ENCODE measurements around the gene CAPN9. TPM values are rescaled to one million over a fixed set of nuclear protein-coding genes. Genes with fewer than 3 reads are reported as not detected.

CAPN9 gene
- total RNA-seq, 2 experiments from 2014 or later, result not detected

GRCh38 chr1:230753191-230753585, 6.0 kb downstream of the CAPN9 start:
- DNase-seq (no peak), ATAC-seq (no peak)
- ChIA-PET CTCF (interaction anchor here (1.2 kb wide), 1 partner anchor 110 kb away, joined by 4 read pairs; no protein-coding TSS in a partner anchor), POLR2A (interaction anchor here (1.5 kb wide), 1 partner anchor 226 kb away, joined by 3 read pairs; the partner anchor contains the start of genes ARV1 and TTC13)
- Mint-ChIP-seq H3K27me3 (no peaks in the 10 kb centered on the region), H3K4me3 (peak overlapping the region; percentile 67), H3K27ac (no peak overlapping the region), H3K4me1 (ENCODE audit: low read depth) (peaks cover 11% of the 10 kb centered on the region), H3K36me3 (ENCODE audit: low read depth) (no peaks in the 10 kb centered on the region), H3K9me3 (no peaks in the 10 kb centered on the region)
- TF ChIP-seq, protein P1, sequence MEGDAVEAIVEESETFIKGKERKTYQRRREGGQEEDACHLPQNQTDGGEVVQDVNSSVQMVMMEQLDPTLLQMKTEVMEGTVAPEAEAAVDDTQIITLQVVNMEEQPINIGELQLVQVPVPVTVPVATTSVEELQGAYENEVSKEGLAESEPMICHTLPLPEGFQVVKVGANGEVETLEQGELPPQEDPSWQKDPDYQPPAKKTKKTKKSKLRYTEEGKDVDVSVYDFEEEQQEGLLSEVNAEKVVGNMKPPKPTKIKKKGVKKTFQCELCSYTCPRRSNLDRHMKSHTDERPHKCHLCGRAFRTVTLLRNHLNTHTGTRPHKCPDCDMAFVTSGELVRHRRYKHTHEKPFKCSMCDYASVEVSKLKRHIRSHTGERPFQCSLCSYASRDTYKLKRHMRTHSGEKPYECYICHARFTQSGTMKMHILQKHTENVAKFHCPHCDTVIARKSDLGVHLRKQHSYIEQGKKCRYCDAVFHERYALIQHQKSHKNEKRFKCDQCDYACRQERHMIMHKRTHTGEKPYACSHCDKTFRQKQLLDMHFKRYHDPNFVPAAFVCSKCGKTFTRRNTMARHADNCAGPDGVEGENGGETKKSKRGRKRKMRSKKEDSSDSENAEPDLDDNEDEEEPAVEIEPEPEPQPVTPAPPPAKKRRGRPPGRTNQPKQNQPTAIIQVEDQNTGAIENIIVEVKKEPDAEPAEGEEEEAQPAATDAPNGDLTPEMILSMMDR (IDR thresholded peaks at IDR 0.05), result no peak
- intact Hi-C loops (cut with micrococcal nuclease), result no loop called here

GRCh38 chr1:230753586-230754251, 6.5 kb downstream of the CAPN9 start:
- no peaks in the 10 kb centered on the region for H3K9me3 Mint-ChIP-seq
- ChIA-PET POLR2A (no interaction called here), CTCF (interaction anchor here (1.2 kb wide), 1 partner anchor 111 kb away, joined by 4 read pairs; no protein-coding TSS in a partner anchor)
- TF ChIP-seq, protein P1 (IDR thresholded peaks at IDR 0.05), result no peak
- no peak overlapping the region for H3K27ac Mint-ChIP-seq
- H3K36me3 Mint-ChIP-seq (ENCODE audit: low read depth), result no peaks in the 10 kb centered on the region
- intact Hi-C loops (cut with micrococcal nuclease), result no loop called here
- H3K4me3 Mint-ChIP-seq, result peak overlapping the region; percentile 67
- H3K27me3 Mint-ChIP-seq, result no peaks in the 10 kb centered on the region
- DNase-seq, result peak; percentile 72
- peaks cover 11% of the 10 kb centered on the region for H3K4me1 Mint-ChIP-seq (ENCODE audit: low read depth)
- peak; percentile 97 for ATAC-seq

DNA sequence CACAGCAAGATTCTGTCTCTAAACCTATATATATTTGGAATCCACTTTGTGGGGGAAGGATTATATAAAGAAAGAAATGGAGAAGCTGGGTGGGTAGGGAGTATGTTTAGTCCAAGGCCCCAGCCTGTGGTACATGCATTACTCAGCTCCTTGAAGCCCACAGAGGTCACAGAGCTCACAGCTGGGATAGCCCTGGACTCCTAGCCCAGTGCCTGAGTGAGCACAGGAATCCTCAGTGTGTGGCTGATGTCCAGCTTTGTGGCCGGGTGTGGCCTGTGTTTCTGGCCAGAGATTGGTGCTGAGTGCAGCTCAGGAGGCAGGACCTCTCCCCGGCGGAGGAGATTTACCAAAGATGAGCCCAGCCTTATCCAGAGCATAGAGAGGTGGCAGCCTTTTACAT, 7.6 kb downstream of the CAPN9 start:
- Mint-ChIP-seq H3K4me3 (no peak overlapping the region), H3K4me1 (ENCODE audit: low read depth) (peaks cover 11% of the 10 kb centered on the region), H3K27ac (no peak overlapping the region), H3K27me3 (no peaks in the 10 kb centered on the region), H3K9me3 (no peaks in the 10 kb centered on the region), H3K36me3 (ENCODE audit: low read depth) (no peaks in the 10 kb centered on the region)
- ChIA-PET CTCF (interaction anchor here (1.3 kb wide), 1 partner anchor 112 kb away, joined by 4 read pairs; the partner anchor contains the start of gene COG2), POLR2A (no interaction called here)
- DNase-seq (no peak), ATAC-seq (no peak)
- intact Hi-C loops (cut with micrococcal nuclease), result no loop called here
- TF ChIP-seq, protein P1 (IDR thresholded peaks at IDR 0.05), result no peak

DNA sequence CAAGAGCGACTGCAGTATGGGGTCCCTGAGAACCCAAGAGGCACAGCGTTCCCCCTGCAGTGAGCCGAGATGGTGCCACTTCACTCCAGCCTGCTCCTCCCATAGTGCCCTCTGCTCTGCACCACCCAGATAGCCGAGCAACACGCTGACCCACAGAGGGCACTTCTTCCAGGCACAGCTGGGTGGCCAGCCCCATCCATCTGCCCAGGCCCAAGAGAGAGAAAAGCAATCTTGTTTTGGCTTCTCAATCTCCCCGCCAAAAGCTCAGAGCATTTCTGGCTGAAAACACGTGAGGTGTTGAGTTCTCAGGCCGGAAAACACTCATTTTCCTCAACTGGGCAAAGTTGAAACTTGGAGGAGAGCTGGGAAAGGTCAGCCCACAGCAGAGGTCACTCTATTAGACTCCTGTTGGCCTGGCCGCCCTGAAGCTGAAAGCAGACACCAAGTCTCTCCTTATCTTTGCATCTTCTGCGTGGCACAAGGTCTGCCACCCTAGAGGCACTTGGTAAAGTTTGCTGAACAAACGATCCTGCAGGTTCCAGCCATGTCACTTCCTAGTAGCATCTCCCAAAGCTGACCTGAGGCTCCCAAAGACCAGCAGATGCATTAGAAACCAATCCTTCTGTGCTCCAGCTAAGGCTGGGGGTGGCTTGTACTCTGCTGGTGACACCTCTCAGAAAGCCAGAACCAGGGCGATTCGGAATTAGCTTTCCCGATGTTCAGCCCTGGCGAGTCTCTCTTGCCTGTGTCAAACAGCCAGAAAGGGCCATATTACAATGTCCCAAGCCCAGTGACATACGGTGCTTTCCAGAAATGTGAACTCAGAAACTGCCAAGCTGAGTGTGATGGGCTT, 10.9 kb downstream of the CAPN9 start:
- no peak for DNase-seq
- intact Hi-C loops (cut with micrococcal nuclease), result no loop called here
- Mint-ChIP-seq H3K9me3 (no peaks in the 10 kb centered on the region), H3K4me1 (ENCODE audit: low read depth) (peaks cover 8% of the 10 kb centered on the region), H3K27ac (no peak overlapping the region), H3K27me3 (no peaks in the 10 kb centered on the region), H3K4me3 (no peak overlapping the region), H3K36me3 (ENCODE audit: low read depth) (no peaks in the 10 kb centered on the region)
- ChIA-PET CTCF (no interaction called here), POLR2A (no interaction called here)
- ATAC-seq, result no peak
- TF ChIP-seq, protein P1 (IDR thresholded peaks at IDR 0.05), result no peak

All from activated CD8-positive, alpha-beta T cell treated with anti-CD3 and anti-CD28 coated beads for 36 hours (primary cell).